Skin of body (tissue), 3 donors: ENCODE measurements around the gene EEF1A1. TPM values are rescaled to one million over a fixed set of nuclear protein-coding genes. Genes with fewer than 3 reads are reported as not detected.
"Not testable (repeated sequence)": the region's sequence is repeated elsewhere in the genome, so short reads cannot be mapped to it uniquely, and the experiment has no call there.

Experiments
- DNase-seq: peaks from one replicate; lab custom pipeline; 2025; lab: John Stamatoyannopoulos, UW
- small RNA-seq: library from RNA; depleted of rRNA; stranded (forward); fragments of <200 nt; gene quantifications from one replicate; pipeline ENCODE3, GENCODE V24; 2014; ENCODE audit warnings: low replicate concordance
- total RNA-seq: library from RNA; depleted of rRNA; stranded (reverse); fragments of >200 nt; gene quantifications from one replicate; pipeline ENCODE4 v1.2.3, GENCODE V29; 2014

The EEF1A1 gene
- total RNA-seq, 1 donor from 2014 or later: 15,649 TPM

DNA sequence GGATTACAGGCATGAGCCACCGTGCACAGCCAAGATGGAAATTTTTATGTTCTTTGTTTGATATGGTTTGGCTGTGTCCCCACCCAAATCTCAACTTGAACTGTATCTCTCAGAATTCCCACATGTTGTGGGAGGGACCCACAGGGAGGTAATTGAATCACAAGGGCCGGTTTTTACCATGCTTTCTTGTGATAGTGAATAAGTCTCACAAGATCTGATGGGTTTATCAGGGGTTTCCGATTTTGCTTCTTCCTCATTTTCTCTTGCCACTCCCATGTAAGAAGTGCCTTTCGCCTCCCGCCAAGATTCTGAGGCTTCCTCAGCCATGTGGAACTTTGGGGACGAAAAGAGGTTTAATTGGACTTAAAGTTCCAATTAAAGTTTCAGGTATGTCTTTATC, 14.6 kb downstream of the EEF1A1 start:
- no peak for DNase-seq

DNA sequence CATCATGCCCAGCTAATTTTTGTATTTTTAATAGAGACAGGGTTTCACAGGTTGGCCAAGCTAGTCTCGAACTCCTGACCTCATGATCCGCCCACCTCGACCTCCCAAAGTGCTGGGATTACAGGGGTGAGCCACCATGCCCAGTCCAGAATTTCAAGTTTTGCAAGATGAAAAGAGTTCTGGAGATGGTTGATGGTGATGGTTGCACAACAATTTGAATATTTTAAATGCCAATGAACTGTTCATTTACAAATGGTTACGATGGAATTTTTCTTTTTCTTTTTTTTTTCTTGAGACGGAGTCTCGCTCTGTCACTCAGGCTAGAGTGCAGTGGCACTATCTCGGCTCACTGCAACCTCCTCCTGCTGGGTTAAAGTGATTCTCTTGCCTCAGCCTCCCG, 15.1 kb downstream of the EEF1A1 start:
- DNase-seq: not testable (repeated sequence)

DNA sequence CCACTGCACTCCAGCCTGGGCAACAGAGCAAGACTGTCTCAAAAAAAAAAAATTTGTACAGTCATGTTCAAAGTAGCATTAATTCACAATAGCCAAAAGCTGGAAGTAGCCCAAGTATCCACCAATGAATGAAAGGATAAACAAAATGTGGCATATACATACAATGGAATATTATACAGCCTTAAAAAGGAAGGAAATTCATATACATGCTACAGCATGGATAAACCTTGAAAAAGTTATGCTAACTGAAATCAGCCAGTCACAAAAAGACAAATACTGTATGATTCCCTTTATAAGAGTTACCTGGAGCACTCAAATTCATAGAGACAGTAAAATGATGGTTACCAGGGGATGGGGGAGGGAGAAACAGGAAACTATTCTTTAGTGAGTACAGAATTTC, 15.7 kb downstream of the EEF1A1 start:
- no peak for DNase-seq

DNA sequence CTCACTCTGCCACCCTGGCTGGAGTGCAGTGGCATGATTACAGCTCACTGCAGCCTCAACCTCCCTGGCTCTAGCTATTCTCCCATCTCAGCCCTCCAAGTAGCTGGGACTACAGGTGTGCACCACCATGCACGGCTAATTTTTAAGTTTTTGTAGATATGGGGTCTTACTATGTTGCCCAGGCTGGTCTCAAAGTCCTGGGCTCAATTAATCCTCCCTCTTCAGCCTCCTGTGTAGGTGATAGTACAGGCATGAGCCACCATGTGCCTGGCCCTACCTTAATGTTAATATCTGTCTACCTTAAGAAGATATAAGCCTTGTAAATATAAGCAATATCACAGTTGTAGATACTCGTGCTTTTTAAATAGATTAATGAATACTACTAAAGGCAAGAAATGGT, 16.7 kb downstream of the EEF1A1 start:
- no peak for DNase-seq

DNA sequence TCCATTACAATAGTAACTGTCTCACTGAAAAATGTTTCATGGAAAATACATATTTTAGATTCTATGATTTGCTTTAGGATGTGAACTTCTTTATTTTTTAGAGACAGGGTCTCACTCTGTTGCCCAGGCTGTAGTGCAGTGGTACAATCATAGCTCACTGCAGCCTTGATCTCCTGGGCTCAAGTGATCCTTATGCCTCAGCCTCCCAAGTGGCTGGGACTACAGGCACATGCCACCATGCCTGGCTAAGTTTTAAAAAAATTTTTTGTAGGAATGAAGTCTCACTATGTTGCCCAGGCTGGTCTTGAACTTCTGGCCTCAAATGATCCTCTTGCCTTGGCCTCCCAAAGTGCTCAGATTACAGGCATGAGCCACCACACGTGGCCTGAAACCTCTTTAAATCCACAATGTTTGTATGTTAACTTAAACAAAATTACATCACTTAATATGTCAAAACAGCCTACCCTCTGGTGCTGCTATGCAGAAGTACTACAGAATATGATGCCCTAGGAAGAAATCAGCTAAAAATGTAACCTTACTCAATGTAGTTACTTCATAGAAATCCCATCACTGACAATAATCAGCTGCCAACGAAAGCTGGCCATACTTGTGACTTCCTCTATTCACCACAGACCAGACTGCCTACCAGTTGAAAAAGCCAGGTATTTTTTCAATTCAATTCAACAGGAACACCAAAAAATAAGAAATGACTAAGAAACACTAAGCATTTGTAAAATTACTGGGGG, 17.6 kb downstream of the EEF1A1 start:
- DNase-seq: no peak

DNA sequence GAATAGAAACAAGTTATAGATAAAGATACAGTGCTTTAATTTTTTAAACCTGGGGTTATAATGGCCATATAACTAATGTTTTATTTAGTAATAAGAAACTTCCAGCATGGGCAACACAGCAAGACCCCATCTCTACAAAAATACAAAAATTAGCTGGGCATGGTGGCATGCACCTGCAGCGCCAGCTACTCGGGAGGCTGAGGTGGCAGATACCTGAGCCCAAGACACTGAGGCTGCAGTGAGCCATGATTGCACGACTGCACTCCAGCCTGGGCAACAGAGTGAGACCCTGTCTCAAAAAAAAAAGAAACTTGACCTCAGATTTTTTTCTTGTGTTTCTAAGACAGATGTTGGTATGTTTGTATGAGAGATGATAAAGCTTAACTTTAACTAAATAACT, 22.9 kb downstream of the EEF1A1 start:
- no peak for DNase-seq

DNA sequence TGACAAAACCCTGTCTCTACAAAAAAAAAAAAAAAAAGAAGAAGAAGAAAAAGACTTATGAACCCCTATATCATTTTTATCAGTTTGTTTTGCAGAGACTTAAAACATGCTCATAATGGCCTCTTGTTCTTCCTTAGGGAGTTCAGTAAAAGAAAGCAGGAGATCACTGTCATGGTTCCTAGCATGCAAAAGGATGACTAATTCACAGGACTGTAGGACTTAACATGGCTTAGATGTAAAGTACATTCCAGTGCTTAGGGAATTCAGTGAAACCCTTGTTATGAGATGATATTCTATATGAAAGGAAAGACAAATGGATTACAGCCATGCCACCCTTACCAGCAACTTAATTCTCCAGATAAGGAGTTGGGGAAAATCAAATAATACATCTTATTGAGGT, 29.5 kb downstream of the EEF1A1 start:
- DNase-seq: no peak

DNA sequence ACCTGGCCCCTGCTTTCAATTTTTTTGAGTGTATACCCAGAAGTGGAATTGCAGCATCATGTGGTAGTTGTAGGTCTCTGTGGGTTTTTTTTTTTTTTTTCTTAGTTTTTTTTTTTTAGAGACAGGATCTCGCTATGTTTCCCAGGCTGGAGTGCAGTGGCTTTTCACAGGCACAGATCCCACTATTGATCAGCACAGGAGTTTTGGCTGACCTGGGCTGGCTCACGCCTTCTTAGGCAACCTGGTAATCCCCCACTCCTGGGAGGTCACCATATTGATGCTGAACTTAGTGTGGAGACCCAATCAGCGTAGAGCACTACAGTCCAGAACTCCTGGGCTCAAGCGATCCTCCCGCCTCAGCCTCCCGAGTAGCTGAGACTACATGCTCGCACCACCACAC, 33.4 kb downstream of the EEF1A1 start:
- DNase-seq: no peak

DNA sequence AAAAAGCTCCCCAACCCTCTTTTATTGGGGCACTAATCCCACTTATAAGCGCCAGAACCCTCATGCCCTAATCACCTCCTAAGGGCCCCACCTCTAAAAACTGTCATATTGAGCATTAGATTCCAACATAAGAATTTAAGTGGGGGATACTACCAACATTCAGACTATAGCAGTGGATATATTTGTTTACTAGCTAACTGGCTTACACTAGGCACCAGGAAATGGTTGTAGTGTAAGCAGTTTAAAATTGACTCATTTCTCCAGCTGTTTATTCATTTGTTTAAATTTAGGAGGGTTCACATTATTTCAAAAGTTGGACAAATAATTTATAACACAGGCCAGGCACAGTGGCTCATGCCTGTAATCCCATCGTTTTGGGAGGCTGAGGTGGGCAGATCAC, 36.4 kb downstream of the EEF1A1 start:
- no peak for DNase-seq

DNA sequence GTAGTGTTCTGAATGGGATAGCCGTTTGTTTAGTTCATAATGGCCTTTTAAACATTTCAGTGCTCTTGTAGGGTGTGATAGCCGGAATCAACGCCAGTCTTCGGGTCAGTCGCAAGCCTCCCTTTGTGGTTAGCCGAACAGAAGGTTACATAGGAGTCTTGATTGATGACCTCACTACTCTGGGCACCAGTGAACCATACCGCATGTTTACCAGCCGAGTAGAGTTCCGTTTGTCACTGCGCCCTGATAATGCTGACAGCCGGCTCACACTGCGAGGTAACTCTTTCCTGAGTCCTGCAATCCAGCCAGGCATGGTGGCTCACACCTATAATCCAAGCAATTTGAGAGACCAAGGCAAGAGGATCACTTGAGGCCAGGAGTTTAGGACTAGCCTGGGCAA, 38.9 kb downstream of the EEF1A1 start:
- no peak for DNase-seq

DNA sequence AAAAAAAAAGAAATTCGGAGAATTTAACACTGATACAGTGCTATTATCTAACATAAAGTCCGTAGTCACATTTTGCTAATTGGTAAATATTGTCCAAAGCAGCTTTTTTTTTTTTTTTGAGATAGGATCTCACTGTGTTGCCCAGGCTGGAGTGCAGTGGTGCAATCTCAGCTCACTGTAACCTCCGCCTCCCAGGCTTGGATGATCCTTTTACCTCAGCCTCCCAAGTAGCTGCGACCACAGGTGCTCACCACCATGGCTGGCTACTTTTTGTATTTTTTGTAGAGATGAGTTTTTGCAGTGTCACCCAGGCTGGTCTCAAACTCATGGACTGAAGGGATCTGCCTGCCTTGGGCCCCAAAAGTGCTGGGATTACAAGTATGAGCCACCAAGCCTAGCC, 43.4 kb downstream of the EEF1A1 start:
- DNase-seq: no peak

DNA sequence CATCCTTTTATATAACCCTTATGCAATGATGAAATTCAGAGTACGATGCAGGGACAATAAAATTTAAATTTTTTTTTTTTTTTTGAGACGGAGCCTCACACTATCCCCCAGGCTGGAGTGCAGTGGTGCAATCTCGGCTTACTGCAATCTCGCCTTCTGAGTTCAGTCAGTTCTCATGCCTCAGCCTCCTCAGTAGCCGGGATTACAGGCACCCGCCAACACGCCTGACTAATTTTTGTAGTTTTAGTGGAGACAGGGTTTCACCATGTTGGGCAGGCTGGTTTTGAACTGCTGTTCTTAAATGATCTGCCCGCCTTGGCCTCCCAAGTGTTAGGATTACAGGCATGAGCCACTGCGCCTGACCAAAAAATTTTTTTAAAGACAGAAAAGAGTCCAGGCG, 44.1 kb downstream of the EEF1A1 start:
- no peak for DNase-seq

DNA sequence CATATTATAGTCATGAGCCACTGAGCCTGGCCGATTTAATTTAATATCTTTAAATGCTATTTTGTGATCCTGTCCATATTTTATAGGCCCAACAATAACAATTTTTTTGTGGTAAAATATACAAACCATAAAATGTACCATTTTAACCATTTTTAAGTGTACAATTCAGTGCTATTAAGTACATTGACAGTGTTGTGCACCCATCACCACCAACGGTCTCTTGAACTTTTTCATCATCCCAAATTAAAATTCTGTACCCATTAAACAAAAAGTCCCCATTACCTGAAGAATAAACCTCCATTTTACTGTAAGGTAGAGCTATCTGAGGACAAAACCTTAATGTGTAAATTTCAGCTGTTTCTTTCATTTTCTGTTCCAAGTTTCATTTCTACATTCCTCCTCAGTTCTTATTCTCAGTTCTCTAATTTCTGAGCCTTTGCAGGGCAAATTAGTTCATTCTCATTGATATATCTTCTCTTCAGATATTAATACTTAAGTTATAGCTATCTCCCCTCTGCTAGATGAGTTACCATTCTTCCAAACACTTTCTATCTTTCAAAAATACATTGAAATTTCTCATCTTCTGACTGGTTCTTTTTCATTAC, 49.0 kb downstream of the EEF1A1 start:
- DNase-seq: no peak

Small RNA genes within 50 kb of the gene (small RNA-seq; reads per million reads assigned to genes)
- not detected for gene AL603910.2
- not detected for gene RN7SL827P

Other genes starting within 250 kb of the EEF1A1 start
- not detected for gene DPPA5, start 166.8 kb downstream of the EEF1A1 start, total RNA-seq
- not detected for gene KHDC3L, start 158.4 kb downstream of the EEF1A1 start, total RNA-seq
- not detected for gene OOEP, start 151.1 kb downstream of the EEF1A1 start, total RNA-seq
- gene DDX43, start 126.2 kb downstream of the EEF1A1 start, total RNA-seq: 0.30 TPM
- 4.9 TPM for gene CGAS, start 68.7 kb downstream of the EEF1A1 start, total RNA-seq
- gene MTO1, start 59.3 kb downstream of the EEF1A1 start, total RNA-seq: 22.3 TPM
- 24.3 TPM for gene SLC17A5, start 133.0 kb upstream of the EEF1A1 start, total RNA-seq
- gene CD109, start 175.2 kb upstream of the EEF1A1 start, total RNA-seq: 55.0 TPM